ENCODE results near the gene DYNLT5.
"Not testable (repeated sequence)": the region's sequence is repeated elsewhere in the genome, so short reads cannot be mapped to it uniquely, and the experiment has no call there.

Gene DYNLT5

GRCh38 chr1:66774438-66774837, 22.2 kb downstream of the DYNLT5 start:
- no peak overlapping the region for H3K4me3 ChIP-seq (ENCODE audit: low read length)
- no peak for DNase-seq (ENCODE audit: low read depth)
- no peak for TF ChIP-seq CTCF (conservative IDR thresholded peaks at IDR 0.05; ENCODE audit: low read depth, low read length)

GRCh38 chr1:66775646-66776045, 23.4 kb downstream of the DYNLT5 start:
- TF ChIP-seq CTCF (conservative IDR thresholded peaks at IDR 0.05; ENCODE audit: low read depth, low read length): no peak
- no peak for DNase-seq (ENCODE audit: low read depth)
- no peak overlapping the region for H3K4me3 ChIP-seq (ENCODE audit: low read length)

- peak; percentile 2 for DNase-seq (ENCODE audit: low read depth)
- no peak overlapping the region for H3K4me3 ChIP-seq (ENCODE audit: low read length)
- TF ChIP-seq CTCF (conservative IDR thresholded peaks at IDR 0.05; ENCODE audit: low read depth, low read length): no peak
These were observed 25.6 kb downstream of the DYNLT5 start for GRCh38 chr1:66777831-66778230.

- no peak overlapping the region for H3K4me3 ChIP-seq (ENCODE audit: low read length)
- no peak for DNase-seq (ENCODE audit: low read depth)
- no peak for TF ChIP-seq CTCF (conservative IDR thresholded peaks at IDR 0.05; ENCODE audit: low read depth, low read length)
These were observed 26.0 kb downstream of the DYNLT5 start for GRCh38 chr1:66778266-66778665.

- no peak for DNase-seq (ENCODE audit: low read depth)
- TF ChIP-seq CTCF (conservative IDR thresholded peaks at IDR 0.05; ENCODE audit: low read depth, low read length): no peak
These were observed 26.7 kb downstream of the DYNLT5 start for GRCh38 chr1:66778969-66779368.

GRCh38 chr1:66779475-66780078, 27.3 kb downstream of the DYNLT5 start:
- no peak for TF ChIP-seq CTCF (conservative IDR thresholded peaks at IDR 0.05; ENCODE audit: low read depth, low read length)
- H3K4me3 ChIP-seq (ENCODE audit: low read length): no peak overlapping the region
- no peak for DNase-seq (ENCODE audit: low read depth)

More at GRCh38 chr1:66778969-66779368, 26.7 kb downstream of the DYNLT5 start:
- no peak overlapping the region for H3K4me3 ChIP-seq (ENCODE audit: low read length)

GRCh38 chr1:66785800-66786199, 33.5 kb downstream of the DYNLT5 start:
- H3K4me3 ChIP-seq (ENCODE audit: low read length); DNase-seq (ENCODE audit: low read depth): not testable (repeated sequence)
